ENCODE results near the gene MXRA8.

MXRA8 gene

GRCh38 chr1:1348420-1349255 is 9.7 kb downstream of the MXRA8 start:
- no peak for DNase-seq

DNA sequence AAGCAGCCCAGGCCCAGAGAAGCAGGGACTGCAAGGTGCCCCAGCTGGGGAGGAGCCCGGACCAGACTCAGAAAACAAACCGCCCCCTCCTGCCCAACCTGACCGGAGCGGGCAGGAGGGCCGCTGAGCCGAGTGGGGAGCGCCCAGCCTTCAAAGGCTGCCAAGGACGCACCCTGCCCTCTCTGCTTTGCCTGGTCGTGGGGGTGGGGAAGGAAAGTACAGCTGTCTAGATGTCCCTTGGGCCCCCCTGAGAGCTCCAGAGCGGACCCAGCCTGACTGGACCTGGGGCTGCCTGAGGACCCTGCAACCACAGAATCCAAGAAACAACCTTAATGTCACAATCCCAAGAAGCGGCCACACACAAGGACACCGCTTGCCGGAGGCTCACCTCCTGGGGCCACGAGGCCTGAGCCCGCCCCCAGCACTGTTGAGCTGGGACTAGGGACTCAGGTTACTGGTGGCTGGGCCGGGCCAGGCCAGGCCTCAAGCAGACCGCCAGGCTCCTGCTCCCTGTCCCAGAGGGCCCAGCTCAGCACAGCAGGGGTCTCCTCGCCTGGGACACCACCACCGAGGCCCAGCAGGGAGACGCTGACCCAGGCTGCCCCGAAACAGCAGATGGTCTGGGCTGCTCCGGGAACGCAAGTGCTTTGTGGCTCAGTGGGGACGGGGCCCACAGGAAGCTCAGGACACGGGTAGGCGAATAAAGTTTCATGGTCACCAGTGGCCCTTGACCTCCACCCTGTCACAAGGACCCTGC is 10.5 kb downstream of the MXRA8 start:
- DNase-seq, result no peak

DNA sequence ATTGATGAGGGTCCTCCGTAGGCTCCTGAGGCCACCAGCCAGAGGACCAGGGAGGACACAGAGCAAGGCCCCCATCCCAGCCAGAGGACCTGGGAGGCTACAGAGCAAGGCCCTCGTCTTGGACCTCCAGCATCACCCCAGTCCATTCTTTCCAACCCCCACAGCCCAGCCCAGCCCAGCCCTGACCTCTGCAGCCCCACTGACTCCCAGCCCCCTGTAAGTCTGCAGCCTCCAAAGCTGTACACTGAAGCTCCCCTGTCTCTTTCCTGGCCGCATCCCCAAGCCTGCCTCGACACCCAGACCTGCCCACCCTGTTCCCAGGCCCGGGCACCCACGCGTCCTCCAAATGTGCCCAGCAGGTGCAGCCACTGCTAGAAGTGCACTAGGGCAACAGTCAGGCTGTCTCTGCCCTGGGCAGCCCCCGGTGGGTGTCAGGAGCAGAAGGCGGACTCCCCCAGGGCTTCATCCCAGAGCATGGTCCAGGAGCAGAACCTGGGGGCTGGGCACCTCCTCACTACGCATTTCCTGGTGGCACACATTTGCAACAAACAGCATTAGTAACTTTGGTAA is 11.2 kb downstream of the MXRA8 start:
- no peak for DNase-seq

DNA sequence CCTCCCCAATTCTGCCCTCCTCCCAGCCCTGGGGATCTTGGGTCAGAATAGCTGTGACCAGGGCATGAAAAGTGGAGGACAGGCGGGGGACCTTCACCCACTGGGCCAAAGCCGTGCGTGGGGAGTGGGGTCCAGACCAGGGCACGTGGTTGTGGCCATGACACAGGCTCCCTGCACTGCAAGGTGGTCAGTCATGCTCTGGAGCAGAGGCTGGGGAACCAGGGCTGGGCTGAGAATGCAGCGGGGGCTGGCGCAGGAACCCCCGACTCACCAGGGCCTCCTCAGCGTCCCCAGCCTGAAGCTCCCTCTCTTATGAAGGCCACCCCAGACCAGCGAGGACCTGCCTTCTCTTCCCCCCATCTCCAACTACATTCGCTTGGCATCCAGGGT is 11.9 kb downstream of the MXRA8 start:
- DNase-seq, result no peak

DNA sequence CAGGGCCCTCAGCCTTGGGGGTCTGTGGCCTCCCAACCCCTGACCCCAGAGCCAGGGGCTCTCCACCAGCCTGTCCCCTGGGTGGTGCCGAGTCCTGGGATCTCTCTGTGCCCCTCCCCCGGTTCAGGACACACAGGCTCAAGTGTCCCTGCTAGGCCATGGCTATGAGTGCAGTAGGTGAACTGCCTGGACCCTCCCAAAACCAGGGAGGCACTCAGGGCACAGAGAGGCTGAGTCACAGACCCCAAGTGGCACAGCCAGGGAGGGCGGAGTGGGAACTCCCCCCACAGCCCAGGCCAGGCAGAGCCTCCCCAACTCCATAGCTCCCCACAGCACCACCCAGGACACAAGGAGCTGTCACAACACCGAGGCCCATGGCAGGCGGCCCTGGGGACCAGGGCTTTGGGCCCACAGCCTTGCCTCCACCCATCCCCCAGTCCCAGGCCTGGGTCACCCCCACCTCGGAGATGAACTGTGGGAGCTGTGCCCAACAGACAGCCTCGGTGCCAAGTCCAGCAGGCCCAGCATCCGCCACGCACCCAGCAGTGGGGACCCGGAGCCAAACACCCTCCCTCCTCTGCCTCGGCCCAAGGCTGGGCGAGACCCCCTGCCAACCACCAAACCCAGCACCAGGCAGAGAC is 12.4 kb downstream of the MXRA8 start:
- no peak for DNase-seq

GRCh38 chr1:1345384-1345783 is 13.0 kb downstream of the MXRA8 start:
- no peak for DNase-seq

DNA sequence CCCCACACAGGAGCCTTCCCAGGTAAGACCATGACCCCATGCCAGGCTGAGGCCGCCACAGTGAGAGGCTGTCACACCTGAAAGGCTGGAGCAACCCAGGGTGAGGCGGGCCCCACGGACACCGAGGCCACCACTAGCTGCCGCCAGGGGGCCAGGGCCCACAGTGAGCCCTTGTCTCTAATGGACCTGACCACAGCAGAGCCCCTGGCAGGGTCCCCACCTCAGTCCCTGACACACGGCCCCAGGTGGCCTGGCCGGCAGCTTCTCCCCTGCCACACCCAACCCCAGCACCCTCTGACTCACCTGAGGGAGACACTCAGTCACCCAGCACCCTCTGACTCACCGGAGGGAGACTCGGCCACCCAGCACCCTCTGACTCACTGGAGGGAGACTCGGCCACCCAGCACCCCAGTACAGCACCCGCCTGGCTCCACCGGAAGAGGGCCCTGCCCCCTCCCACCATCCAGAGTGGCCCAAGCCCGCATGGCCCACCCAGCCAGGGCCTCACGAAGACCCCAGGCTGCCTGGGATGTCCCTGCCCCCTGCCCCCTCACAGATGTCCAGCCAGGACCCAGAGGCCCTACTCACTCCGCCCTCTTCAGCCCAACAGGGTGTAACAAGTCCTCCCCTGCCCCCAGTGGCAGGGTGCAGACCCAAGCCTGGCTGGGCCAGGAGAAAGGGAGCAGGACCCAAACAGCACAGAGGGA is 13.5 kb downstream of the MXRA8 start:
- no peak for DNase-seq

DNA sequence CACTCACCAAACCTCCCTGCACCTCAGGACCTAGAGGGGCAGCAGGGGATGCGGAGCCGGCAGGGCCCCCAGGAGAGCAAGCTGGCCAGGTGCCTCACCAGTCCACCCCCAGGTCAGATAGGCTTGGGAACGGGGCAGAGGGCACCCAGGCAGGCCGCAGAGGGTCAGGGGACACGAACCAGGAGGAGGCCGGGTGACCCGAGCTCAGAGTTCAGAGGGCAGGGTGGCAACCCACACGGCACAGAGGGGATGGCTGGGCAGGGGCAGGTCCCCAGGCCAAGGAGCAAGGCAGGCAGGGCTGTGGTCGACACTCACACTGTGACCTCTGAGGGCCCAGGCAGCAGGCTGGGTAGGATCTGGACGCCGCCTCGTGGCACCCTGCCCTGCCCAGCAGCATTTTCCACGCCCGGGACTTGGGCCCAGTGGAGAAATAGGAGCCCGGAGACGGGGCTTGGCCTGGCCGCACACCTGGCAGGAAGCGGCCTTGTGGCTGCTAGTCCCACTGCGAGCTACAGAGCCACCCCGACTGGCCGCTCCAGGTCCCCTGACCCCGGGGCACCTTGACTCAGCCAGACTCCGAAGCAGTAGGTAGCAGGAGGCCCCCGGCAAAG is 14.4 kb downstream of the MXRA8 start:
- DNase-seq, result no peak

- no peak for DNase-seq
Measured at GRCh38 chr1:1342584-1343115, 15.7 kb downstream of the MXRA8 start.

- DNase-seq, result no peak
Measured at GRCh38 chr1:1342061-1342562, 16.2 kb downstream of the MXRA8 start.

- DNase-seq, result no peak
Measured at GRCh38 chr1:1341549-1342021, 16.8 kb downstream of the MXRA8 start.

DNA sequence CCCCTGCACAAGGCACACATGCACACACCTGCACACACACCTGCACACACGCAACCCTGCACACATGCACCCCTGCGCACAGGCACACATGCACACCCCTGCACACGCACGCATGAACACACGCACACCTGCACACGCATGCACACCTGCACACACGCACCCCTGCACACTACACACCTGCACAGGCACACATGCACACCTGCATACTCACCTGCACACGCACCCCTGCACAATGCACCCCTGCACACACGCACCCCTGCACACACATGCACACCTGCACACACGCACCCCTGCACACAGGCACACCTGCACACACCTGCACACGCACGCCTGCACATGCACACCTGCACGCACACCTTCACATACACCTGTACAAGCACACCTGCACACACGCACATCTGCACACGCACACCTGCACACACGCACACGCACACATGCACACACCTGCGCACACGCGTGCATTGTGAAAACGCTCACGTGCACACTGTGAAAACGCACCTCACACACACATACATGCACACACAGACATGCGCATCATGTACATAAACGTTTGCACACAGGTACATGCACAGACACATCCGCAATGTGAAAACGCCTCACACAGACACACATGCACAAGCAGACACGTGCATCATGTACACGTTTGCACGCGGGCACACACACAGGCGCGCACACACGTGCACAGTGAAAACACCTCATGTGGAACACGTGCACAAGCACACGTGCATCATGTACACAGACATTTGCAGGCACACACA is 17.4 kb downstream of the MXRA8 start:
- no peak for DNase-seq

DNA sequence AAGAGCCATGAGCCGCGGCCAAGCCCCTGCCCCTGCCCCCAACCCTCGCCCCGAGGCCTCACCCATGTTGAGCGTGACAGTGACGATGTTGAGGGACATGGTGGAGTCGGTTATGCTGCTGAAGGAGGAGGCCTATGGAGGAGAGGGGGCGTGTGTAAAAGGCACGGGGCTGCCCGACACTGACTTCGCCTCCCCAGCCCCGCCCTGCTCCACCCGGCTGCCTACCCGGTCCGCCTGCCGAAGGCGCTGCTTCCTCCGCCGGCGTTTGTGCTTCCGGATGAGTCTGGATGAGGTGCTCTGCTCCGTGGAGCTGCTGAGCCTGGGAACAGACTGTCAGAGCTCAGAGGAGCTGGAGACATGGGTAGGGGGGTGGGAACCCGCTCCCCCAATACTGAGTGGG is 18.2 kb downstream of the MXRA8 start:
- no peak for DNase-seq

GRCh38 chr1:1338278-1338677 is 20.1 kb downstream of the MXRA8 start:
- DNase-seq, result no peak

- DNase-seq, result no peak
Measured at GRCh38 chr1:1337793-1338147, 20.6 kb downstream of the MXRA8 start.

DNA sequence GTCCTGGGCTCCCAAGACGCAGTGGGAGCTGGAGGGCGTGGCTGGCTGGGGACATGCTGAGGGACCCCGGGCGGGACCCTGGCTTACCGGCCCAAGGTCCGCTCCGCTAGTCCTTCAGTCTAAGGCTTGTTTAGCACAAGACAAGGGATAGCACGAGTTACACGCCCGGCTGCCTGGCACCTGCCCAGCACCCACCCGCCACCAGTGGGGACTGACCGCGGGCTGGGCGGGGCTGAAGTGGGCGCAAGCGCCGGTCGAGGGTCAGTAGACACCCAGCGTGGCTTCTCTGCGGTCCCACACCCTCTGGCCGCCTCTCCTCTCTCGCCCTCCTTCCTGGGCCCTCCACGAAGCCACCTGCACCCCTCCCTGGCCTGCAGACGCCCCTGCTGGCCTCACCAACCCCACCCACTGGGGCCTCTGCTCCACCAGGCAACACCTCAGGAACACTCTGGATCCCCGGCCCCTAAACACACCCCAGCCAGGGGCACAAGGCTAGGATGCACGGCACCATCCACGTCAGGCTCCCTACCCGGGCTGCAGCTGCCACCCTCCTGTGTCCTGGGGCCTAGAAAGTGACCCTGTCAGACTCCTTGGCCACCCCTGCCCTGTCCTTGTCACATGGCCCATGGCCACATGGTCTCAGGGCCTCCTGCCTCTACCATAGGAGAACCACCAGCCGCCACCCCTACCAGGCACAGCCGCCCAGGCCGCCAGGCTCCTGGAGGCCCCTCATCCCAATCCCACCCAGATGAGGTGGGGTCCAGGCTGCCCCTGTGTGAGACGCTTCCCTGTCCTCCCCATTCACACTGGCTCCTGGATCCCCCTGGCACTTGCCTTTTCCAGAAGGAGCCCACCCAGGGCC is 21.2 kb downstream of the MXRA8 start:
- no peak for DNase-seq

GRCh38 chr1:1336446-1336845 is 21.9 kb downstream of the MXRA8 start:
- DNase-seq, result no peak

- DNase-seq, result no peak
Measured at GRCh38 chr1:1335792-1336248, 22.5 kb downstream of the MXRA8 start.

DNA sequence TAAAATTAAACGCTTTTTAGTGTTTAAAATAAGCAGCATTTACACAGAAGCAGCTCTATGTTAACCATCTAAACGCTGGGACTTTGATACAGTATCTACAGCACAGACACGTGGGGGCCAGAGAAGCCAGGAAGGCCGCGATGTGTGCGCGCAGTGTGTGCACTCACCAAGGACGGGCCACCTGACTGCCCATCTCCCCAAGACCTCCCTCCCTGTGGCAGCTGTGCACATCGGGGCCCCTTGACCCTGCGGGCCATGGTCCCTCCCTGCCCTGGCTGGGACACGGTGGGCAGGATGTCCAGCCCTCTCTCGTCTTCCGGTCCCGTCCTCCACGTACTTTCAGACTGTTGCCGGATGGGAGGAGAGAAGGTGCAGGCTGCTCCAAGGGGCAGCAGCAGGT is 23.1 kb downstream of the MXRA8 start:
- no peak for DNase-seq

DNA sequence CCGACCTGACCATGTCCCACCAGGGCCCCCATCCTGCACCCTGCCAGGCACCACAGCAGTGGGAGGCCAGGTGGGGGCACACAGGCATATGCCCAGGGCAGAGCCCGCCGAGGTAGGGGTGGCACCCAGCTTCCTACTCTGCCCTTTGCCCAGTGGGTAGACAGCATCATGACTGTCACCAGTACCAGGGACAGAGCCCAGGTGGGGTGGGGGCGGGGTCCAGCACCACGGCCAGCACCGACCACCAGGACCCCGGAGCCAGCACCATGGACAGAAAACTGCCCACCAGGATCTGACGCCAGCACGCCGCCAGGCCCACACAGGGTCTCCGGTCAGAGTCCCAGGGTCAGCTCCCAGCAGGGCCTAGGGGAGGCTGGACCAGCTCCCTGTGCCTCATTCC is 23.5 kb downstream of the MXRA8 start:
- no peak for DNase-seq
